Liver (tissue), 9 donors: ENCODE data around the gene LAMA2. TPM values are rescaled to one million over a fixed set of nuclear protein-coding genes. Genes with fewer than 3 reads are reported as not detected.

Experiments
- DNase-seq: peaks from one replicate; pipeline ENCODE4 v3.0.0-alpha.2; 2017; ENCODE audit warnings: low spot score
- H3K27ac ChIP-seq, 2 donors: one replicate each; pipeline ENCODE4 v1.7.0; 2013; ENCODE audit warnings: inconsistent platforms in 2 of 2, low read length in 2 of 2, control low read depth in 1 of 2, low read depth in 1 of 2, mild to moderate bottlenecking in 1 of 2
- H3K27me3 ChIP-seq, 4 donors: one replicate each; pipeline versions ENCODE4 v1.6.1 to v1.7.0; 2013; ENCODE audit warnings: low read length in 3 of 4, inconsistent platforms in 1 of 4, mild to moderate bottlenecking in 1 of 4, moderate library complexity in 1 of 4; ENCODE audit not compliant: control insufficient read depth in 4 of 4, insufficient read depth in 4 of 4
- H3K36me3 ChIP-seq, 4 donors: one replicate each; pipeline versions ENCODE4 v1.6.1 to v1.7.0; 2013; ENCODE audit warnings: low read length in 3 of 4, mild to moderate bottlenecking in 3 of 4, low read depth in 1 of 4, moderate library complexity in 1 of 4; ENCODE audit not compliant: control insufficient read depth in 4 of 4, insufficient read depth in 3 of 4
- H3K4me1 ChIP-seq, 4 donors: one replicate each; pipeline versions ENCODE4 v1.6.1 to v1.7.0; 2013; ENCODE audit warnings: low read length in 3 of 4, mild to moderate bottlenecking in 3 of 4, moderate library complexity in 1 of 4; ENCODE audit not compliant: control insufficient read depth in 4 of 4, insufficient read depth in 4 of 4
- H3K4me3 ChIP-seq, 3 donors: one replicate each; pipeline versions ENCODE4 v1.6.1 to v1.7.0; 2013; ENCODE audit warnings: low read length in 3 of 3, control low read depth in 1 of 3, low read depth in 1 of 3, mild to moderate bottlenecking in 1 of 3
- H3K9ac ChIP-seq, 2 donors: one replicate each; pipeline ENCODE4 v1.7.0; 2013; ENCODE audit warnings: low read length in 2 of 2, mild to moderate bottlenecking in 2 of 2, moderate library complexity in 2 of 2, control low read depth in 1 of 2, low read depth in 1 of 2
- H3K9me3 ChIP-seq, 4 donors: one replicate each; pipeline versions ENCODE4 v1.6.1 to v1.7.0; 2013; ENCODE audit warnings: low read length in 3 of 4; ENCODE audit not compliant: control insufficient read depth in 4 of 4
- EGR1 ChIP-seq, 2 donors: IDR thresholded peaks; 2 replicates each; pipeline ENCODE4 v1.6.1; 2016 to 2018; ENCODE audit warnings: antibody characterized with exemption in 2 of 2, low read depth in 2 of 2
- FOXA1 ChIP-seq: IDR thresholded peaks from 2 replicates; pipeline ENCODE4 v1.6.1; 2016; ENCODE audit warnings: antibody characterized with exemption
- GABPA ChIP-seq, 2 donors: IDR thresholded peaks in 1 of 2; conservative IDR thresholded peaks in 1 of 2; 2 replicates each; pipeline ENCODE4 v1.6.1; 2016; ENCODE audit warnings: antibody characterized with exemption in 2 of 2, mild to moderate bottlenecking in 1 of 2, moderate library complexity in 1 of 2
- HNF4A ChIP-seq, 2 donors: conservative IDR thresholded peaks; 2 replicates each; pipeline ENCODE4 v1.6.1; 2016; ENCODE audit warnings: antibody characterized with exemption in 2 of 2, mild to moderate bottlenecking in 2 of 2
- HNF4G ChIP-seq: IDR thresholded peaks from 2 replicates; pipeline ENCODE4 v1.6.1; 2016; ENCODE audit warnings: antibody characterized with exemption
- JUND ChIP-seq, 2 donors: IDR thresholded peaks; 2 replicates each; pipeline ENCODE4 v1.6.1; 2016; ENCODE audit warnings: antibody characterized with exemption in 2 of 2
- NR2F2 ChIP-seq: IDR thresholded peaks from 2 replicates; pipeline ENCODE4 v1.6.1; 2016; ENCODE audit warnings: antibody characterized with exemption
- RAD21 ChIP-seq, 2 donors: IDR thresholded peaks; 2 replicates each; pipeline ENCODE4 v1.6.1; 2016; ENCODE audit warnings: antibody characterized with exemption in 2 of 2, mild to moderate bottlenecking in 2 of 2
- RXRA ChIP-seq, 2 donors: IDR thresholded peaks; 2 replicates each; pipeline ENCODE4 v1.6.1; 2017 to 2018; ENCODE audit warnings: antibody characterized with exemption in 2 of 2, mild to moderate bottlenecking in 1 of 2
- SP1 ChIP-seq: IDR thresholded peaks from 2 replicates; pipeline ENCODE4 v1.6.1; 2018; ENCODE audit warnings: antibody characterized with exemption, mild to moderate bottlenecking
- TAF1 ChIP-seq: conservative IDR thresholded peaks from 2 replicates; pipeline ENCODE4 v1.6.1; 2016; ENCODE audit warnings: antibody characterized with exemption, mild to moderate bottlenecking
- YY1 ChIP-seq: IDR thresholded peaks from 2 replicates; pipeline ENCODE4 v1.6.1; 2016; ENCODE audit warnings: antibody characterized with exemption, mild to moderate bottlenecking
- WGBS: extraction: QIAGEN DNeasy Blood & Tissue Kit; methylation state at CpG from one replicate; pipeline ENCODE4 v1.1.7; 2013; 5-methylcytosine and 5-hydroxymethylcytosine counted together
- polyA plus RNA-seq, 2 donors: library from polyadenylated mRNA; stranded (reverse) in 1 of 2; unstranded in 1 of 2; fragments of 200-250 nt in 1 of 2; fragments of >200 nt in 1 of 2; fragmentation: Nextera tagmentation in 1 of 2; extraction: Ambion mirVana in 1 of 2; gene quantifications; one replicate each; pipeline versions ENCODE4 v1.2.1 to v1.2.3, GENCODE V29; 2013 to 2015
- total RNA-seq, 2 donors: library from RNA; depleted of rRNA; stranded (reverse); fragments of >200 nt; gene quantifications; one replicate each; pipeline ENCODE4 v1.2.3, GENCODE V29; 2014
- TF ChIP-seq, protein P1 (sequence below): fragments of 150-350 bp; IDR thresholded peaks from 2 replicates; pipeline ENCODE4 v1.5.1; 2017; ENCODE audit warnings: improper control_type of control experiment, low read depth, low read length; ENCODE audit not compliant: missing input control
- TF ChIP-seq, protein P2 (sequence below): IDR thresholded peaks from 2 replicates; pipeline ENCODE4 v1.6.1; 2016; ENCODE audit warnings: antibody characterized with exemption, mild to moderate bottlenecking
- TF ChIP-seq, protein P3 (sequence below): IDR thresholded peaks from 2 replicates; pipeline ENCODE4 v1.6.1; 2016; ENCODE audit warnings: antibody characterized with exemption
- TF ChIP-seq, protein P4 (sequence below): IDR thresholded peaks from 2 replicates; pipeline ENCODE4 v1.6.1; 2016; ENCODE audit warnings: antibody characterized with exemption
- donor health status: healthy.
- donor health status: healthy.
- donor health status: healthy.
- donor health status: healthy.
- donor health status: healthy.

The LAMA2 gene
- total and polyA plus RNA-seq, 4 donors = 1.3 to 17.0 (median 3.0) TPM

DNA sequence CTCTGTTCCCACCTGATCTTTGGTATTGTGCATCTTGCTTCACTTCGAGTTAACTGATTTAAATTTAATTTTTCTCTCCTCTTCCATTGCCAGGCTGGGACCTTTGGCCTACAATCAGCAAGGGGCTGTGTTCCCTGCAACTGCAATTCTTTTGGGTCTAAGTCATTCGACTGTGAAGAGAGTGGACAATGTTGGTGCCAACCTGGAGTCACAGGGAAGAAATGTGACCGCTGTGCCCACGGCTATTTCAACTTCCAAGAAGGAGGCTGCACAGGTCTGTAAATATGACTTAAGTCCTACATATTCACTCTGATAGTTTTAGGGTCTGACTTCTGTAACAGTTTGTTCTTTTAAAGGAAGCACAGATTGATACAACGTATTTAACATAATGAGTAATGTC, 414.7 kb downstream of the LAMA2 start:
- WGBS = 76% methylated on average over 5 of the region's 5 CpGs
- TF ChIP-seq, protein P1, sequence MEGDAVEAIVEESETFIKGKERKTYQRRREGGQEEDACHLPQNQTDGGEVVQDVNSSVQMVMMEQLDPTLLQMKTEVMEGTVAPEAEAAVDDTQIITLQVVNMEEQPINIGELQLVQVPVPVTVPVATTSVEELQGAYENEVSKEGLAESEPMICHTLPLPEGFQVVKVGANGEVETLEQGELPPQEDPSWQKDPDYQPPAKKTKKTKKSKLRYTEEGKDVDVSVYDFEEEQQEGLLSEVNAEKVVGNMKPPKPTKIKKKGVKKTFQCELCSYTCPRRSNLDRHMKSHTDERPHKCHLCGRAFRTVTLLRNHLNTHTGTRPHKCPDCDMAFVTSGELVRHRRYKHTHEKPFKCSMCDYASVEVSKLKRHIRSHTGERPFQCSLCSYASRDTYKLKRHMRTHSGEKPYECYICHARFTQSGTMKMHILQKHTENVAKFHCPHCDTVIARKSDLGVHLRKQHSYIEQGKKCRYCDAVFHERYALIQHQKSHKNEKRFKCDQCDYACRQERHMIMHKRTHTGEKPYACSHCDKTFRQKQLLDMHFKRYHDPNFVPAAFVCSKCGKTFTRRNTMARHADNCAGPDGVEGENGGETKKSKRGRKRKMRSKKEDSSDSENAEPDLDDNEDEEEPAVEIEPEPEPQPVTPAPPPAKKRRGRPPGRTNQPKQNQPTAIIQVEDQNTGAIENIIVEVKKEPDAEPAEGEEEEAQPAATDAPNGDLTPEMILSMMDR = no peak
- TF ChIP-seq, protein P2, sequence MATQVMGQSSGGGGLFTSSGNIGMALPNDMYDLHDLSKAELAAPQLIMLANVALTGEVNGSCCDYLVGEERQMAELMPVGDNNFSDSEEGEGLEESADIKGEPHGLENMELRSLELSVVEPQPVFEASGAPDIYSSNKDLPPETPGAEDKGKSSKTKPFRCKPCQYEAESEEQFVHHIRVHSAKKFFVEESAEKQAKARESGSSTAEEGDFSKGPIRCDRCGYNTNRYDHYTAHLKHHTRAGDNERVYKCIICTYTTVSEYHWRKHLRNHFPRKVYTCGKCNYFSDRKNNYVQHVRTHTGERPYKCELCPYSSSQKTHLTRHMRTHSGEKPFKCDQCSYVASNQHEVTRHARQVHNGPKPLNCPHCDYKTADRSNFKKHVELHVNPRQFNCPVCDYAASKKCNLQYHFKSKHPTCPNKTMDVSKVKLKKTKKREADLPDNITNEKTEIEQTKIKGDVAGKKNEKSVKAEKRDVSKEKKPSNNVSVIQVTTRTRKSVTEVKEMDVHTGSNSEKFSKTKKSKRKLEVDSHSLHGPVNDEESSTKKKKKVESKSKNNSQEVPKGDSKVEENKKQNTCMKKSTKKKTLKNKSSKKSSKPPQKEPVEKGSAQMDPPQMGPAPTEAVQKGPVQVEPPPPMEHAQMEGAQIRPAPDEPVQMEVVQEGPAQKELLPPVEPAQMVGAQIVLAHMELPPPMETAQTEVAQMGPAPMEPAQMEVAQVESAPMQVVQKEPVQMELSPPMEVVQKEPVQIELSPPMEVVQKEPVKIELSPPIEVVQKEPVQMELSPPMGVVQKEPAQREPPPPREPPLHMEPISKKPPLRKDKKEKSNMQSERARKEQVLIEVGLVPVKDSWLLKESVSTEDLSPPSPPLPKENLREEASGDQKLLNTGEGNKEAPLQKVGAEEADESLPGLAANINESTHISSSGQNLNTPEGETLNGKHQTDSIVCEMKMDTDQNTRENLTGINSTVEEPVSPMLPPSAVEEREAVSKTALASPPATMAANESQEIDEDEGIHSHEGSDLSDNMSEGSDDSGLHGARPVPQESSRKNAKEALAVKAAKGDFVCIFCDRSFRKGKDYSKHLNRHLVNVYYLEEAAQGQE = no peak
- TF ChIP-seq YY1 (no peak), HNF4A (conservative IDR thresholded peaks at IDR 0.05) (no peak), JUND (IDR thresholded peaks at IDR 0.05) (no peak), SP1 (no peak), NR2F2 (no peak), HNF4G (no peak), GABPA (IDR thresholded peaks at IDR 0.05 in 1 of 2, conservative IDR thresholded peaks at IDR 0.05 in 1 of 2) (no peak), EGR1 (IDR thresholded peaks at IDR 0.05; ENCODE audit: low read depth in 2 of 2) (no peak), TAF1 (no peak), RXRA (IDR thresholded peaks at IDR 0.05) (no peak), RAD21 (IDR thresholded peaks at IDR 0.05) (no peak)
- TF ChIP-seq, protein P3, sequence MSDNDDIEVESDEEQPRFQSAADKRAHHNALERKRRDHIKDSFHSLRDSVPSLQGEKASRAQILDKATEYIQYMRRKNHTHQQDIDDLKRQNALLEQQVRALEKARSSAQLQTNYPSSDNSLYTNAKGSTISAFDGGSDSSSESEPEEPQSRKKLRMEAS = no peak

DNA sequence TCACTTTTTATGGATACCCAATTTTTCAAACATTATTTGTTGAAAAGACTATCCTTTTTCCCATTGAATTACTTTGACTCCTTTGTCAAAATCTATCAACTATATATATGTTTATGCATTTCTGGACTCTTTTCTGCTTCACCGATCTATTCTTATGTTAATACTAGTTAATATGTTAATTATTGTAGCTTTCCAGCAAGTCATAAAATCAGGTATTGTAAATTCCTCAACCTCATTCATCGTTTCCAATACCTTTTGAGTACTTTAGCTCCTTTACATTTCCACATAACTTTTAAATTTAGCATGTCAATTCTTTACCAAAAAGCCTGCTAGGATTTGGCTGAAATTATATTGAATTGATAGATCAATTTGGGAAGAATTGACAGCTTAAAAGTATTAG, 419.7 kb downstream of the LAMA2 start:
- H3K9ac ChIP-seq = no peak overlapping the region
- peaks cover 0 to 3% (median 0%) of the 10 kb centered on the region in 4 donors for H3K9me3 ChIP-seq
- no peak for TF ChIP-seq RAD21 (IDR thresholded peaks at IDR 0.05)
- TF ChIP-seq, protein P4, sequence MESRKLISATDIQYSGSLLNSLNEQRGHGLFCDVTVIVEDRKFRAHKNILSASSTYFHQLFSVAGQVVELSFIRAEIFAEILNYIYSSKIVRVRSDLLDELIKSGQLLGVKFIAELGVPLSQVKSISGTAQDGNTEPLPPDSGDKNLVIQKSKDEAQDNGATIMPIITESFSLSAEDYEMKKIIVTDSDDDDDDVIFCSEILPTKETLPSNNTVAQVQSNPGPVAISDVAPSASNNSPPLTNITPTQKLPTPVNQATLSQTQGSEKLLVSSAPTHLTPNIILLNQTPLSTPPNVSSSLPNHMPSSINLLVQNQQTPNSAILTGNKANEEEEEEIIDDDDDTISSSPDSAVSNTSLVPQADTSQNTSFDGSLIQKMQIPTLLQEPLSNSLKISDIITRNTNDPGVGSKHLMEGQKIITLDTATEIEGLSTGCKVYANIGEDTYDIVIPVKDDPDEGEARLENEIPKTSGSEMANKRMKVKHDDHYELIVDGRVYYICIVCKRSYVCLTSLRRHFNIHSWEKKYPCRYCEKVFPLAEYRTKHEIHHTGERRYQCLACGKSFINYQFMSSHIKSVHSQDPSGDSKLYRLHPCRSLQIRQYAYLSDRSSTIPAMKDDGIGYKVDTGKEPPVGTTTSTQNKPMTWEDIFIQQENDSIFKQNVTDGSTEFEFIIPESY = no peak
- TF ChIP-seq YY1 = no peak
- TF ChIP-seq GABPA (IDR thresholded peaks at IDR 0.05 in 1 of 2, conservative IDR thresholded peaks at IDR 0.05 in 1 of 2) = no peak
- no peak for TF ChIP-seq HNF4G
- no peak for TF ChIP-seq FOXA1
- TF ChIP-seq NR2F2 = no peak
- peaks cover 0 to 8% (median 0%) of the 10 kb centered on the region in 4 donors for H3K27me3 ChIP-seq
- H3K36me3 ChIP-seq = no peaks in the 10 kb centered on the region
- no peak overlapping the region for H3K4me3 ChIP-seq
- no peaks in the 10 kb centered on the region for H3K4me1 ChIP-seq
- H3K27ac ChIP-seq = no peak overlapping the region
- 71% methylated on average over 2 of the region's 2 CpGs for WGBS
- no peak for DNase-seq

More for the DNA sequence above, 414.7 kb downstream of the LAMA2 start:
- Histone ChIP-seq H3K4me3 (no peak overlapping the region), H3K9ac (no peak overlapping the region), H3K4me1 (no peaks in the 10 kb centered on the region), H3K27me3 (no peaks in the 10 kb centered on the region), H3K36me3 (no peaks in the 10 kb centered on the region), H3K27ac (no peak overlapping the region), H3K9me3 (peaks cover 0 to 6% (median 0%) of the 10 kb centered on the region in 4 donors)
- no peak for DNase-seq
